Activated naive CD8-positive, alpha-beta T cell treated with anti-CD3 and anti-CD28 coated beads, Interleukin-2, amount 50 U/mL, for 16 hours (primary cell): Measurements from ENCODE around the gene CUL3.
"Not testable (repeated sequence)": the region's sequence is repeated elsewhere in the genome, so short reads cannot be mapped to it uniquely, and the experiment has no call there.

ENCODE experiments used
- DNase-seq: peaks from one replicate; pipeline ENCODE4 v3.0.0-alpha.2; 2020; ENCODE audit warnings: low read depth, low spot score

Gene CUL3

DNA sequence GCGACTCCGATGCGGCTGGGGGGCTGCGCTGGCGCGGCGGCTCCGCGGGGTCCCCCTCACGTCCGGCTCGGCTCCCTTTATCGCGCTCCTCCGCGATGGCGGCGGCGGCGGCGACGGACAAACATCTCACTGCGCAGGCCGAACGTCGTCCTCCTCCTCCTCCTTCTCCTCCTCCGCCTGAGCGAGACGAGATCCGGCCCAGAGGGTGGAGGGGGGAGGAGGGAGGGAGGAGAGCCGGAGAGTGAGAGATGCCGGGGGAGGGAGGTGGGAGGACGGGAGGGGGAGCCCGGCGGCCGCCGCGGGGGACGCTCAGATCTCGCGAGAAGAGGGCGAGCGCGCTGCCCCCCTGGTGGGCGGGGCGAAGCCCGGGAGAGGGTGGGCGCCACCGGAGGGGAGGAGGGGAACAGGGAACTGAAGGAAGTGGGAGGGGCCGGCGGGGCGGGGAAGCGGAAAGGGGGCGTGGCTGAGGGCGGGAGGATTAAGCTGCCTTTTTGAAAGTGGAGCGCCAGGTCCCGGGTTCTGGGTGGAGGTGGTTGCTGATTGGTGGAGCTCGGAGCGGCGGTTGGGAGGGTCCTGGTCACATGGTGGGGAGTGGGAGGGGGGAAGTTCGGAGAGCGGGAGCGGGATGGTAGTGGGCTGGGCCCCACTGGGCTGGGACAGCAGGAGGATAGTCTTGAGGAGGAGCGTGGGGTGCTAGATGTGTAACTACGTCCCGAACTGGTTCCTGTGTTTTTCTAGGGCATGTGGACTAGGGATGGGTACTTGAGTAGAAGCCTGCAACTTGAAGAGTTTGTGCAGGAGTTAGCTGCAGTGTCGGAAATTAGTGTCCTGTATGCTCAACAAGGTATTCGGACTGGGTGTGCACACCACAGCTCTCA is at the start of gene CUL3:
CUL3 (minus strand) TSS at position 153 of the 878 bp plus-strand sequence. CDS start 354 bp downstream, outside the sequence.
- peak; percentile 98 for DNase-seq

- DNase-seq = no peak
Measured at GRCh38 chr2:224630659-224631550, 45.7 kb upstream of the CUL3 start.

- DNase-seq = no peak
Measured at GRCh38 chr2:224628416-224628815, 43.3 kb upstream of the CUL3 start.

- DNase-seq = no peak
Measured at GRCh38 chr2:224626735-224627134, 41.6 kb upstream of the CUL3 start.

GRCh38 chr2:224613543-224614286 is 28.6 kb upstream of the CUL3 start:
- no peak for DNase-seq

GRCh38 chr2:224612578-224612977 is 27.4 kb upstream of the CUL3 start:
- DNase-seq = no peak

DNA sequence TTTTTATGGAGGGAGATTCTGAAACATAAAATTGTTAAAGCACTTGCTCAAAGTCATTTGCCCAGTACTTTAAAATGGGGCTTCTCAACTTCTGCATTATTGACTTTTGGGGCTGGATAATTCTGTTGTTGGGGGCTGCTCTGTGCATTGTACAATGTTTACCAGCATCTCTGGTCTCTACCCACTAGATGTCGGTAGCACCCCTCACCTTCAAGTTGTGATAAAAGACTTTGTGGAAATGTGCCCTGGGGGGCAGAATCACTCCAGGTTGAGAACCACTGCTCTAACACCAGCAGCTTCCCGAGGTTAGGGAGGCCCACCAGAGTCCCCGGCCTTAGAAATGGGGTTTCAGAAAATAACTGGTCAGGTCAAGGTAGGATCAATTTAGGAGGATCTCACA is 26.8 kb upstream of the CUL3 start:
- DNase-seq = no peak

DNA sequence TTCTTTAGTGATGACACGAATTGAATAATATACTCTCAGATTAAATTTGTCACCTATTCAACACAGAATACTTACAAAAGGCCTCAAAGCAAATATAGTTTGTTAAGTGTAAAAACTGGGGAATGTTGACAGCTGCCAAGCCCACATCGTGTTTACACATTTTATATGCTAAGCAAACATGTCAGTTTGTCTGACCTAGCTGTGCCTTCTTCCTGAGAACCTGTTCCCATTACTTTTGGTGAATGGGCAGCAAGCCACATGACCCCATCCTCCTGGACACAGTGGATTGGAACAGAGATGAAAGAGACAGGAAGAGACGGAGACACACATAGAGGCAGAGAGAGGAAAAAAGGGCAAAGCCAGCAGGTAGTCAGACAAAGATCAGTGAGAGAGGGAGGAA is 22.9 kb upstream of the CUL3 start:
- DNase-seq = no peak

DNA sequence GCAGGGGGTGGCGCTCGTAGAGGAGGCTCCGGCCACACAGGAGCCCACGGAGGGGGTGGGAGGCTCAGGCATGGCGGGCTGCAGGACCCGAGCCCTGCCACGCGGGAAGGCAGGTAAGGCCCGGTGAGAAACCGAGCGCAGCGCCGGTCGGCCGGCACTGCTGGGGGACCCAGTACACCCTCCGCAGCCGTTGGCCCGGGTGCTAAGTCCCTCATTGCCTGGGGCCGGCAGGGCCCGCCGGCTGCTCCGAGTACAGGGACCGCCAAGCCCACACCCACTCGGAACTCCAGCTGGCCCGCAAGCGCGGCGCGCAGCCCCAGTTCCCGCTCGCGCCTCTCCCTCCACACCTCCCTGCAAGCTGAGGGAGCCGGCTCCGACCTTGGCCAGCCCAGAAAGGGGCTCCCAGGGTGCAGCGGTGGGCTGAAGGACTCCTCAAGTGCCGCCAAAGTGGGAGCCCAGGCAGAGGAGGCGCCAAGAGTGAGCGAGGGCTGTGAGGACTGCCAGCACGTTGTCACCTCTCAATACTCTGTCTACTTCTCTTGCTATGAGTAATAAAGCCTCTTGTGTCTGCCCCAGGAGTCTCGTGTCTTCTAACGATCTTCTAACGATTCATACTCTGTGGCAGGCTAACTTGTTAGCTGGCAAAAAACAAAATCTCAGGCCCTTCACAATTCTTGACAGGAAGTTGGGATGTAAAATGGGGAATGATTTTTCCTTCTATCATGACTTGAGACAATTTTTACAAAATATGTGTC is 18.8 kb upstream of the CUL3 start:
- not testable (repeated sequence) for DNase-seq

GRCh38 chr2:224602778-224603375 is 17.7 kb upstream of the CUL3 start:
- not testable (repeated sequence) for DNase-seq

DNA sequence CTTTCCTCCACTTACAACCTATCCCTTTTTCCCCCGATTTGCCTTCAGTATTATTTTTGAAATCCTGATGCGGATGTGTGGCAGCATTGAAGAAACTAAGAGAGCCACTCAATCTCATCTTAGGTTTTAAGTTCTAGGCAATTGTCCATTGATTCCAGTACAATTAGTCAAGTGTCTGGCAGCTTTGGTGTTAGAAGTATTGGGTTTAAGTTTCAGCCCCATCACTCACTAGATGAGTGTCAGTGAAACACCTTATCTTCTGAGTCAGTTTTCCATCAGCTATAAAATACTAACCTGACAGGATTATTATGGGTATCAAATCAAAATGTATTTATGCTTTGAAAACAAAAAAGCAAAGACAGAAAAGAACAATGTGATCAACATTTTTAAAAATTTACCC is 16.8 kb upstream of the CUL3 start:
- DNase-seq = no peak

- no peak for DNase-seq
Measured at GRCh38 chr2:224598678-224599077, 13.5 kb upstream of the CUL3 start.

GRCh38 chr2:224596289-224596688 is 11.1 kb upstream of the CUL3 start:
- no peak for DNase-seq

DNA sequence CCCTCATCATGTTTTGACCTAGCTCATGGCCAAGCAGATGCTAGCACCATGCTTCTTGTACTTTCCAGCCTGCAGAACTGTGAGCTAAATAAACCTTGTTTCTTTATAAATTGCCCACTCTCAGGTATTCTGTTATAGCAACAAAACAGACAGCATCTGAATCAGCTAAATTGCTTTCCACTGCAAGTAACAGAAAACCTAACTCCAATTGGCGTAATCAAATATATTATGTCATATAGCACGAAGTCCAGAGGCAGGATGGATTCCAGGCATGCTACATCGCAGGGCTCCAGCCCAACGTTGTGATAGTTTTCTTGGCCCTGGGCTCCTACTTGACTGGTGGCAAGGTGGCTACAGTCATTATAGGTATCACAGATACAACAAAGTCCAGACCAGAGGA is 10.4 kb upstream of the CUL3 start:
- DNase-seq = no peak

DNA sequence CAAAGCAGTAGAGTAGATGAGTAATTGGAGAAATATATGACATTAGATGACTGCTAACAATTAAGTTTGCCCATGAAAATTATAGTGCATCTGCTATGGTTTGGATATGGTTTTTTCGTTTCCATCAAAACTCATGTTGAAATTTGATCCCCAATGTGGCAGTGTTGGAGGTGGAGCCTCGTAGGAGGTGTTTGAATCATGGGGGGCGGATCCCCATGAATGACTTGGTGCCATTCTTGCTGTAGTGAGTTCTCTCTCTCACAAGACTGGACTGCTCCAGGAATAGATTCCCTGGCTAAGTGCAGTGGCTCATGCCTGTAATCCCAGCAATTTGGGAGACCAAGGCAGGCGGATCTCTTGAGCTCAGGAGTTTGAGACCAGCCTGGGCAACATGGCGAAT is 9.7 kb upstream of the CUL3 start:
- DNase-seq = no peak

DNA sequence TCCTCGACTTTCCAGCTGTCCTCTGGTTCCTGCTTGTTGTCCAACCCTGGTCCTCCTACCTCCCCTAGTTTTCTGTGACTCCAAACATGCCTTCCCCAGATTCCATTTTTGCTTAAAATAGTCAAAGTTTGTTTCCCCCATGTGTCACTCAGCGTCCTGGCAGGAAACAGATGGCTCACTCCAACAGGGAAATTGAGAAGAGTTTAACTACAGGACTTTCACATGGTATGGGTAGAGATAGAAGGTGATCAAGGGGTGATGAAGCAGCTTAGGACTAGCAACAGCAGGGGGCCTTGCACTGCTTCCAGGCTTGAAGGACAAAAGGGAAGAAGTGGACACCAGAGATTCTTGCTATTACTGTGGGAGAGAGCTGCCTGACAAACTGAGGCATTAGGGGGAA is 6.1 kb upstream of the CUL3 start:
- no peak for DNase-seq

DNA sequence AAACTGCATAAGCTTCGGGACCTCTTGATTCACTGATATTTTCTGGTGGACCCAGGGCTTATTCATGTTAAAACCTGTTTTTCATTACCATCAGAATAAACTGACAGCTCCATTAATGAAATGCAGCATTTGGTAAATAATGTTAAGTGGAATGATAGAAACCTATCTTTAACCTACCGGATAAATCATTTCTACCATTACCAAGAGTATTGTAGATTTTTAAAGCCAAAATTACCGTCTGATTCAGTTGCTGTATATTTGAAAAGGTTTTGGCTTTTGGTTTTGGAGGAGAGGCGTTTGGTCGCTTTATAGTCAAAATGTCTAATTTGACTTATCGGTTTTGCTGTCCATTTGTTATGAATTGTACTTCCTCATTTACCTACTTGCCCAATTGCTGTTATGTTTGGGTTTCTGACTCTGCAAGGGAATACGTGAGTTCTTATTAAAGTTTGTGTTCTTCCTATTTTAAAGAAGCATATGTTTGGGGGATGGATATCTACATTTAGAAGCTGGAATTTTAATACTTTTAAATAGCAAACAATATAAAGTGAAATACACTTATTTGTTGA is 1.0 kb upstream of the CUL3 start:
- DNase-seq = no peak

DNA sequence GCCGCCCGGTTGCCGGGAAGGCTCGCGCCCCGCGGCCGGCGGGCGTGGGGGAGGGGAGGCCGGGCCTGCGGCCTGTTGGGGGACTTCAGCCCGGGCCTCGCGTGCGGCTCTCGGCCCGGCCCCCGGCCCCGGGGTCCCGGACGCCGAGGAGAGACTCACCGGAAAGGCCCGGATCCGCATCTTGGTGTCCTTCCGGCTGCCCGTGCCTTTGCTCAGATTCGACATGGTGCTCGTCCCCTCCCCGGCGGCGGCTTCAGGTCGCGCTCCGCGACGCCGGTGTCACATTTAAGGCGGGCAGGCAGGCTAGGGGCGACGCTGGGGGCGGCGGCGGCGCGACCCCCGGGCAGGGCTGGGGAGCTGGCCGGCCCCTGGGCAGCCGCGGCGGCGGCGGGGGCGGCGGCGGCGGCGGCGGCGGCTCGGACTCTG is 365 bp downstream of the CUL3 start:
- DNase-seq = peak; percentile 37

DNA sequence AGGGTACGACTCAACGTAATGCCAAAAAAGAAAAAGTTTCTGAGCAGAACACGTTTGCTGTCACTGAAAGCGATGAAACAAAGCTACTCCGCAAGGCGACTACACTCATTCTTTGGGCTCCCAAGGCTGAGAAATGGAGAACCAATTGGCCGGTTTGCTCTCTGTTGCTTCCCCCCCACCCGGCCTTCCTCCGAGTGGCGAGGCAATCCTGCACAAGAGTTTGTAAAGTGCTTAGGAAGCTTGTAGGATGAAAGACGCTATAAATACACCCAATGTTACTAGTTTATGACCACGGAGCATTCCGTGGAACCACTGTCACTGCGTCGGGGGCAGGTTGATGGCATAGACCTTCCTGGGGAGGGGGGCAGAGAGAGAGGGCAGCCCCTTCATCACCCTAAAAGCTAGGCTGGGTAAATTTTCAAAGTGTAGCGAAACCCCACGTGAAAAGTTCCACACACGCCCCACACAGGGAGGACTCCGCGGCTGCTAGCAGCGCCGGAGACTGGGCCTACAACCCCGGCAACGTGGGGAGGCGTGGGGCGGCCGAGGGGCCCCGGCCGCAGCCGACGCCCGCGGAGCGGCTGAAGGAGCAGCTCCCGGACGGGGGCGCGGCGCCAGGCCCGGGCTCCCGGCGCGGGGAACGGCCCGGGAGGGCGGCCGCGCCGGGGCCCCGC is 915 bp downstream of the CUL3 start:
- no peak for DNase-seq

DNA sequence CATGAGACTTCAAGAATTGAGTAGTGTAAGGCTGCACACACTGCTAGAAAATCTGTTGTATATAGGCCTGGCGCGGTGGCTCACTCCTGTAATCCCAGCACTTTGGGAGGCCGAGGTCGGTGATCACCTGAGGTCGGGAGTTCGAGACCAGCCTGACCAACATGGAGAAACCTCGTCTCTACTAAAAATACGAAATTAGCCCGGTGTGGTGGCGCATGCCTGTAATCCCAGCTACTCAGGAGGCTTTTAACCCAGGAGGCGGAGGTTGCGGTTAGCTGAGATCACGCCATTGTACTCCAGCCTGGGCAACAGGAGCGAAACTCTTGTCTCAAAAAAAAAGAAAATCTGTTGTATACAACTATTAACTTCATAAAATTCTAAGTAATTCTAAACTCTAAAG is 2.1 kb downstream of the CUL3 start:
- not testable (repeated sequence) for DNase-seq
